ENCODE data around the gene SPACA1.
"Not testable (repeated sequence)": the region's sequence is repeated elsewhere in the genome, so short reads cannot be mapped to it uniquely, and the experiment has no call there.

The SPACA1 gene, protein sequence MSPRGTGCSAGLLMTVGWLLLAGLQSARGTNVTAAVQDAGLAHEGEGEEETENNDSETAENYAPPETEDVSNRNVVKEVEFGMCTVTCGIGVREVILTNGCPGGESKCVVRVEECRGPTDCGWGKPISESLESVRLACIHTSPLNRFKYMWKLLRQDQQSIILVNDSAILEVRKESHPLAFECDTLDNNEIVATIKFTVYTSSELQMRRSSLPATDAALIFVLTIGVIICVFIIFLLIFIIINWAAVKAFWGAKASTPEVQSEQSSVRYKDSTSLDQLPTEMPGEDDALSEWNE

DNA sequence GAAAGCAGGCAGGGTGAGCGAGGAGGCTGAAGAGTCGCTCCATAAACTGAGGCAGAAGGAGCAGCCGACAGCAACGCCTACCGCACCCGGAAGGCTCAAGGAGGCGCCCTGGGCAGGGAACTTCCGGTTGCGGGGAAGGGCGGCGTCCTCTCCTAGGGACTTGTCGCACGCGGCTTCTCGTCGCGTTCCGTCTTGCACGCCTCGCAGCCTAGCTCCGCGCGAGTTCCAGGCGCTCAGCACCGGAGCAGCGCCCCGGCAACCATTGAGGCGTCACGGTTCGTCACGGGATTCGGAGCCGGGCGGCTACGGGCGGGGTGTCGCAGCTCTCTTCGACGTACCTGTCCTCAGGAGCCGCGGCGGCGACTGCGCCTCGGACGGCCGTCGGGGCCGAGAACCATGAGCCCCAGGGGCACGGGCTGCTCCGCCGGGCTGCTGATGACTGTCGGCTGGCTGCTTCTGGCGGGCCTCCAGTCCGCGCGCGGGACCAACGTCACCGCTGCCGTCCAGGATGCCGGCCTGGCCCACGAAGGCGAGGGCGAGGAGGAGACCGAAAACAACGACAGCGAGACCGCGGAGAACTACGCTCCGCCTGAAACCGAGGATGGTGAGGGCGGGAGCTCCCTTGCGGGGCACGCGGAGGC, at the start of gene SPACA1:
TSS of gene SPACA1 (plus strand) at position 332 of the 641 bp plus-strand sequence. CDS start at position 397, 65 bp downstream.
- DNase-seq (ENCODE audit: low read depth) = no peak

DNA sequence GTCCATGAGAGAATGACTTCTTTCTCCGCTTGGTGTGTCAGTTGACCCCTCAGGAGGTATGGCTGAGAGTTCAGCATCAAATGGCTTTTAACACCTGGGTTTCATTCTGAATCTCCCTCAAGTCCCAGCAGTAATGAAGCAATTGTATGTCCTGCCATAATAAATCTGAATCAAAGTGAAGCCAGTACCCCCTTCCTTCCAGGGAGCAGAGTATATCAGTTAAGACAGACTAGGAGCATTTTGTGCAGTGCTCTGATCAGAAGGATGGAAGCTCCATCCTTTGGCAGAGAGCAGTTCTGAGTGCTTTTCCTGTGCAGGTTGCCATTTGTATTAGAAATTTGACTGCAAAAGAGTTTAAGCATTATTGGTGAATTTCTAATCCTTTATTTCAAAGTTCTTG, 46.9 kb upstream of the SPACA1 start:
- no peak for DNase-seq (ENCODE audit: low read depth)

- not testable (repeated sequence) for DNase-seq (ENCODE audit: low read depth)
These were observed 46.4 kb upstream of the SPACA1 start for GRCh38 chr6:88001279-88001678.

DNA sequence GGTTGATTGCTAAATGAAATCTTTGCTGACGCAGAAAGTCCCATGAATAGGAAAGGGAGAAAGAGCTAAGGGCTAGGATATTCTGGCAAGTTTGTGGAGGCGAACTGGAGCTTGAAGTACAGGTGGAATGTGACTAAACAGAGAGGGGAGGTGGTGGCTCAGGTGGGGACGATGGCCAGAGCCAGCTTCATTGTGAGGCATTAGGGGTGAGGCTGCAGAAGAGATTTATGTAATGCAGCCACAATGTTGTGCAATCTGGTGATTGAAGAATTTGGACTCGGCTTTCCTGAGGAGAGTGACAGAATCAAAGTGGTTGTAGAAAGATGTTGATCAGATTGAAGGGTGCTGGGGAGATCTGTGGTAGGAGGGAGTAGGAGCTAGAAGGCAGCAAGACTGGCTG, 42.9 kb upstream of the SPACA1 start:
- no peak for DNase-seq (ENCODE audit: low read depth)

DNA sequence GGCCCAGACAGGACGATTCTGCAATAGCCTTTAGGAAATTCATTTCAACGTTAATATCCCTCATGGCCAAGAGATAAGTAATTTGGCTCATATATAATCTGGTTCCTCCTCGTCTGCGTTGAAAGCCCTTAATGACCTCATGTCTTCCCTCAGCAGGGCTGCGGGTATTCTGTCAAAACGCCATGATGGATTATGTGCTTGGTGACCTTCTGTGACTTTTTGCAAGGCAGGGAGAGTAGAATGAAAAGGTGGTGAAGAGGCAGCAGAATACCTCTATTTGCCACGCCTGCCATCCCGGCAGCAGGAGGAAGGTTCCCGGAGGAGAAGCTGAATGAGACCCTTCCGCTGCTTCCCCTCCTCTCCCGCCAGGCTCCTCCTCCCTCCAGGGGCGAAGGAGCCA, 41.1 kb upstream of the SPACA1 start:
- no peak for DNase-seq (ENCODE audit: low read depth)

GRCh38 chr6:88008411-88008810, 39.2 kb upstream of the SPACA1 start:
- DNase-seq (ENCODE audit: low read depth) = no peak

- DNase-seq (ENCODE audit: low read depth) = no peak
These were observed 38.8 kb upstream of the SPACA1 start for GRCh38 chr6:88008831-88009231.

GRCh38 chr6:88013015-88013414, 34.6 kb upstream of the SPACA1 start:
- DNase-seq (ENCODE audit: low read depth) = no peak

GRCh38 chr6:88013554-88013953, 34.1 kb upstream of the SPACA1 start:
- DNase-seq (ENCODE audit: low read depth) = no peak

- no peak for DNase-seq (ENCODE audit: low read depth)
These were observed 27.2 kb upstream of the SPACA1 start for GRCh38 chr6:88020439-88020838.

- no peak for DNase-seq (ENCODE audit: low read depth)
These were observed 22.9 kb upstream of the SPACA1 start for GRCh38 chr6:88024696-88025095.

DNA sequence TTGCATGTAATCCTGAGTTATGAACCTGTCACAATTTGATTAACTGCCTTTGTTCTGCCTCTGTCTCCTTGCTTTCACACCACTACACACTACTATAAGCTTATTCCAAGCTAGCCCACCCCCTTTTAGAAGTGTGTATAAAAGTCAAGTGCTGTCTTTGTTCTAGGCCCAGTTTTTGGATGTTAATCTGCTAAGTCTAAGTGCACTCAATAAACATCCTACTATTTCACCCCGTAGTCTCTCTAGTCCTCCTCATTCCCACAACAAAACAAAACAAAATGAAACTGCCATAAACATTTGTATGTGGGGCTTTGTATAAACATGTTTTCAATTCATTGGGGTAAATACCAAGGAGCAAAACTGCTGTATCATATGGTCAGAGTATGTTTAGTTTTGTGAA, 16.1 kb upstream of the SPACA1 start:
- DNase-seq (ENCODE audit: low read depth) = no peak

DNA sequence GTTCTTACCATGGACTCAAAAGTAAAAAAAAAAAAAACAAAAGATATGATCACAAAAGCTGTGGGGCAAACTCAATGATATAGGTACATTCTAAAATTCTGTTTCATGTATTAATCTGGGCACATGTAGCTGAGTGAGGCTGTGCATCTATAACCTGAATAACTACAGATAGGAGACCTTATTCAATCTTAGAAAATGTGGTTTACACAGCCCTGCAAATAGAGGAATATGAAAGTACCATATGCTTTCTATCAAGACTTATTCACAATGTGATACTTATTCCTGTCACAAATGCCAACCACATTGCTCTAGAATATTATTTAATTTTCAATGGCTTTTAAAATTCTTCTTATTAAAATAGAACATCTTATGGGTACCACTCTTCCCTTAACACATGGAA, 3.1 kb upstream of the SPACA1 start:
- DNase-seq (ENCODE audit: low read depth) = no peak

GRCh38 chr6:88045521-88046136, 2.0 kb upstream of the SPACA1 start:
- DNase-seq (ENCODE audit: low read depth) = no peak

- no peak for DNase-seq (ENCODE audit: low read depth)
These were observed 937 bp downstream of the SPACA1 start for GRCh38 chr6:88048578-88048977.

GRCh38 chr6:88050140-88050818, 2.6 kb downstream of the SPACA1 start:
- DNase-seq (ENCODE audit: low read depth) = peak; percentile 0

DNA sequence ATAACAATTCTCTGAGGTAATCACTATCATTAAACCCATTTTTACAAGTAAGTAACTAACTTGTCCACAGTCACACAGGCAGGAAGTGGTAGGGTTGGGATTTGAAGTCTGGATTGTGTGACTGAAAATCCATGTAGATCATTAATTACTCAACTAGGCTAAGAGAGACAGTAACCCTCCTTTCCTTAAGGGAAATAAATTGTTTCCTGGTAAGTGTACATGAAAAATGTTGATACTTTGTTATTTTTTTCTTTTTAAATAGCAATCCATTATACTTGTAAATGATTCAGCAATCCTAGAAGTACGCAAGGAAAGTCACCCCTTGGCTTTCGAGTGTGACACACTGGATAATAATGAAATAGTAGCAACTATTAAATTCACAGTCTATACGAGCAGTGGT, 11.6 kb downstream of the SPACA1 start:
- no peak for DNase-seq (ENCODE audit: low read depth)

DNA sequence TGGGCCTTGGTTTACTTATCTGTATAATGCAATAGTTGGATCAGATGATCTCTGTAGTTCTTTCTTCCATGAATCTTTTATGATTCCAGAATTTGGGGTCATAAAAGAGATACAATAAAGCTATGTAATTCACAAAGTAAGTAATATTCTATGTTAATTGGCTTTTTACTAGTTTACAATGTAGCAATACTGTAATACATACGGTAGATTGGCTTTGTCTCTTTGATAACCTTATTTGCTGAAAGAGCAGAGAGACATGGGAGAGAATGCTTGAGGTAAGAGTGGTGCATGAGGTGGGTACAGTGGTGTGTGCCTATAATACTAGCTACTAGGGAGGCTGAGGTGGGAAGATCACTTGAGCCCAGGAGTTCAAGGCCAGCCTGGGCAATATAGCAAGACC, 14.7 kb downstream of the SPACA1 start:
- no peak for DNase-seq (ENCODE audit: low read depth)

GRCh38 chr6:88072462-88072861, 24.8 kb downstream of the SPACA1 start:
- no peak for DNase-seq (ENCODE audit: low read depth)

DNA sequence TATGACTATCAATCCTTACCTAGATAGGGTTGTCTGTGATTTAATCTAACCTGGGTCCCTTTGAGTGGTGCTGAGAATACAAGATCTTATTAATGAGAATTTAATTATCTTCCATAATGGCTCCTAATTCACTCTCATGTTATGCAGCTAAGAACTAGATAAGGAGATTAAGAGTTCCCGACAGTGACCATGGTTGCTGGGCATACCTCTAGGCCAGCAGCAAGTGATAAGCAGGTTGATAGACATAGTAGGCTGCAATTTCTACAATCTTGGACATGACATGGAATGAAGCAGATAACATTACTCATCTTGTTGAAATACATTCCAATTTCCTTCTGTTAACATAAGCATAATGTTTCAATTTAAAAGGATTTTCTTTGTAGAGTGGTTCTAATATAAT, 27.1 kb downstream of the SPACA1 start:
- DNase-seq (ENCODE audit: low read depth) = no peak

- DNase-seq (ENCODE audit: low read depth) = no peak
These were observed 29.7 kb downstream of the SPACA1 start for GRCh38 chr6:88077305-88077704.

DNA sequence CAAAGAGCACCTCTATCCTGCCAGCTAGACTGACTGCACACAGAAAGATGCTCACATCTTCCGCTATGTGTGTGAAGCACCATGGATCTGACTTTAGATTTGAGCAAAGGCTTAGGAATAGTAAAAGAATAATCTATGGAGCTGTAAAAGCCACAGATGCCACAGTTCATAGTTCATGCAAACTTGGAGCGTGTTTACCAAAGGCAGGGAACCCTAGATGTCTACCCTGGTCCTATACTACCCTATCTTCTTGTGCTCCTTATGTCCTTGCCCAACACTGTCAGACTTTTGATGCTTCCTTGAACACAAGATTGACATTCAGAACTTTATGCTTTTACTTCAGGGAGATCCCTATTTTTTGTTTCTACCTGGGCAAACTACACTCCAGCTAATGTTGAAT, 39.2 kb downstream of the SPACA1 start:
- no peak for DNase-seq (ENCODE audit: low read depth)

DNA sequence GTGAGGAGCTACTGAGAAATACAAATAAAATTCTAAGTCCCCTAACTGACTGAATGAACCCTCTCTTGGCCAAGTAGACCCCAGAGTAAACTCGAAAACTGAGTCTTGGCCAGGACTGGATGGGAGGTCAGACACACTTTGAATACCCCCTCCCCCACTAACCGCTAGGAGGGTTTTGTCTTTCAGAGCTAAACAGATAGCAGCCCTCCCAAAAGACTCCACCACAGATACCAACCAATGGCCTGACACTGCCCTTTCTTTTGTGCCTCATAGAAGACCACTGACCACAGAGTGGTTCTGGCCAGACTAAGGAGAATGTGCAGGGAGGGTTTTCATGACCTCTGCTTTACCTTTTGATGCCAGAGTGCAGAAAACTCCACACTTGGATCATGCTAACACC, 42.1 kb downstream of the SPACA1 start:
- no peak for DNase-seq (ENCODE audit: low read depth)

Data from fibroblast of the conjunctiva (primary cell).